Activated T-cell treated with anti-CD3 and anti-CD28 coated beads, Interleukin-2, amount 50 U/mL, for 1 hour (primary cell): Measurements from ENCODE around the gene PCGF3.
"Not testable (repeated sequence)": the region's sequence is repeated elsewhere in the genome, so short reads cannot be mapped to it uniquely, and the experiment has no call there.

Experiments
- DNase-seq: peaks from one replicate; pipeline ENCODE4 v3.0.0-alpha.2; 2020

PCGF3 gene

DNA sequence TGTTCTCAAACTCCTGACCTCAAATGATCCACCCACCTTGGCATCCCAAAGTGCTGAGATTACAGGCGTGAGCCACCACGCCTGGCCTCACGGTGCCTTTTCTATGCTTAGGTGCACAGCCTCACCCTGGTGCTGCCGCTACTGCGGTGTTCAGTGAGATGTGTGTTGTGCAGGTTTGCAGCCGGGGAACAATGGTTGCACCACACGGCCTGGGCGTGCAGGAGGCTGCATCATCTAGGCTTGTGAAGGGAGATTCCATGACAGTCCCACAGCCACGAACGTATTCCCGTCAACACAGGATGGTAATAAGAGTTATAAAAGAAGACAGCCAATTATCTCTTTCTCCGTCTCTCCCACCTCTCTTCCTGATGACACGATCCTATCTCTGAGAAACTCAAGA lies 98.3 kb downstream of the PCGF3 start:
- DNase-seq: no peak

DNA sequence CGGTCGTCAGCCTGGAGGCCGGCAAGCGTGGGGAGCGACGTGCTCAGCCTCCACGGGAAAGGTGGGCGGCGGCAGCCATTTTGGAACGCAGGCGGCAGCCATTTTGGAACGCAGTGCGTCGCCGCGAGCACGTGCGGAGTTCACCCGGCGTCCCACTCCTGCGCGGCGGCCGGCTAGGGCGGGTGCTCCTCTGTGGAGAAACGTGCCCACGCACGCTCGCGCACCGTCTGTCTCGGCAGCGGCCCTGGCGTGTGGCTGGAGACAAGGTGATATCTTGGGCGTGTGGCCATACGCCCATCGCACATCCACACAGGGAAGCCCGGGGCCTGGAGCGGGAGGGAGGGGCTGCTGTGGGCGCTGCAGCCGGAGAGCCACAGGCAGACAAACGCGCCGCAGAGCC lies 99.2 kb downstream of the PCGF3 start:
- no peak for DNase-seq

DNA sequence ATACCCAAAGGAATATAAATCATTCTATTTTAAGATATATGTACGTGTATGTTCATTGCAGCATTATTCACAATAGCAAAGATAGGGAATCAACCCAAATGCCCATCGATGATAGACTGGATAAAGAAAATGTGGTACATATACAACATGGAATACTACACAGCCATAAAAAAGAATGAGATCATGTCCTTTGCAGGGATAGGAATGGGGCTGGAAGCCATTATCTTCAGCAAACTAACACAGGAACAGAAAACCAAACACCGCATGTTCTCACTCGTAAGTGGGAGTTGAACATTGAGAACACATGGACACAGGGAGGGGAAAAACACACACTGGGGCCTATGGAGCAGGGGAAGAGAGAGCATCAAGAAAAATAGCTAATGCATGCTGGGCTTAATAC lies 101.3 kb downstream of the PCGF3 start:
- DNase-seq: not testable (repeated sequence)

DNA sequence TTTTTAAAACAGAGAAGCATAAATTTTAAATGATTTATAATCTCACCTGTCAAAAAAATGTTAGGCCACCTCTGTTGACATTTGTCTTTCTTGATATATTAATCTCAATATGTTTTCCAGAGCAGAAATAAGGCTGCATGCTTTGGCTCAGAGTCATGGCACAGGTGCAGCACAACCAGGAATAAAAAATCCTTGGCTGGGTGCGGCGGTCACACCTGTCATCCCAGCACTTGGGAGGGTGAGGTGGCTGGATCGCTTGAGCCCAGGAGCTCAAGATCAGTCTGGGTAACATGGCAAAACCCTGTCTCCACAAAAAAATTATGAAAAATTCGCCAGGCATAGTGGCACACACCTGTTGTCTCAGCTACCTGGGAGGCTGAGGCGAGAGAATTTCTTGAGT lies 102.2 kb downstream of the PCGF3 start:
- no peak for DNase-seq

DNA sequence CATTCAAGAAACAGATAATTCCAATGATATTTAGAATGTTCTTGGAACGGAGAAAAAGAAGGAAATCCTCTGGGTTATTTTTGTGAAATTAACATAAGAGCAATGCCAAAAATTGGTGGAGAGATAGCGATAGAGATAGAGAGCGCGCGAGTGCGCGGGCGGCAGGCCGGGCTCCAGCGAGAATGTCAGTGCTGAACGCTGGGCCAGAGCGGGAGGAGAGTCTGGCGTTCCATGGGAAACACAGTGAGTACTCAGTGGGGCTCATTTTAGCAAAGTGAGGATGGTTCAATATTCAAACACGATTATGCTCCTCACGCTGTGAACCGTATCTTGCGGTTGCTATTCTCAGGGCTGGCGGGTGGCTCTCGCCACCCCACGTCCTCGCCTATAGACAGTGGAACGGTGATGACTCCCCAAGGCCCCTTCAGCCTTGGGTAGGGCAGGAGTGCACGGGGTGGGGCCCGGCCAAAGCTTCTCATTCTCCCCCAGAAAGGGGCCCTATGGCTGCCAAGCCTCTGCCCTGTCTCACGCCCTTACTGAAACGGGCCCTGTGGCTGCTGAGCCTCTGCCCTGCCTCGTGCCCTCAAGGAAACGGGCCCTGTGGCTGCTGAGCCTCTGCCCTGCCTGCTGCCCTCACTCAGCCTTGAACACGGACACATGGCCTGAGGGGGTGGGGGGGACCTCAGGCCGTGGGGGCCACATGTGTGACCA lies 103.4 kb downstream of the PCGF3 start:
- no peak for DNase-seq

DNA sequence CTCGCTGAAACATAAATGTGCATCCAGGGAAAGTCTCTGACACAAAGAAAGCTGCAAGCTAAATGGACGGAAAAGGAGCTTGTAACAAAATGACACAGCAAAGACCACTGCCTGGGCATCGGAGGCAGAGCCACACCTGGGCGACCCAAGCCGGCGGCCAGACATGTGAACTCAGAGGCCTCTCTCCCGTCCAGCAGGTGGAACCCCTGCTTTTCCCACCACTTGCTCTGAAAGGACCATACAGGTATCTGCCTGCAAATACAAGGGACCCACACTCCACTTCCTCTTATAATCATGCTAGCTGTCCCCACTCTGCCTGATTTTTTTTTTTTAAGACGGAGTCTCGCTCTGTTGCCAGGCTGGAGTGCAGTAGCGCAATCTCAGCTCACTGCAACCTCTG lies 108.3 kb downstream of the PCGF3 start:
- no peak for DNase-seq

DNA sequence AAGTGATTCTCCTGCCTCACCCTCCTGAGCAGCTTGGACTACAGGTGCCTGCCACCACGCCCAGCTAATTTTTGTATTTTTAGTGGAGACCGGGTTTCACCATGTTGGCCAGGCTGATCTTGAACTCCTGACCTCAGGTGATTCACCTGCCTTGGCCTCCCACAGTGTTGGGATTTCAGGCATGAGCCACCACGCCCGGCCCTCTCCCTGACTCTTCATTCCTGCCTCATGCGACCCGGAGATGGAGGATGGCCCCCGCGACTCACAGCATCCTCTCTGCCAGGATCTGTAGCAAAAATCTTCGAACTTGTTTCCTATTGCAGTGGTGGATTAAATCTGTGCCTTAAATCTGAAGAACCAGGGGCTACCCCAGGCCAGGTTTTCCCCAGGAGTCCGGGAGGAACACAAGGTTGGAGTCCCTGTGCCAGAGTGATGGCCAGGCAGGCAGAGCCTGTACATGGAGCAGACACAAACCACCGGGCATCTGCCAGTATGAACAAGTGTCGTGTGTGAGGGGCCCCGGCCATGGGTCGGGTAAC lies 108.7 kb downstream of the PCGF3 start:
- no peak for DNase-seq

DNA sequence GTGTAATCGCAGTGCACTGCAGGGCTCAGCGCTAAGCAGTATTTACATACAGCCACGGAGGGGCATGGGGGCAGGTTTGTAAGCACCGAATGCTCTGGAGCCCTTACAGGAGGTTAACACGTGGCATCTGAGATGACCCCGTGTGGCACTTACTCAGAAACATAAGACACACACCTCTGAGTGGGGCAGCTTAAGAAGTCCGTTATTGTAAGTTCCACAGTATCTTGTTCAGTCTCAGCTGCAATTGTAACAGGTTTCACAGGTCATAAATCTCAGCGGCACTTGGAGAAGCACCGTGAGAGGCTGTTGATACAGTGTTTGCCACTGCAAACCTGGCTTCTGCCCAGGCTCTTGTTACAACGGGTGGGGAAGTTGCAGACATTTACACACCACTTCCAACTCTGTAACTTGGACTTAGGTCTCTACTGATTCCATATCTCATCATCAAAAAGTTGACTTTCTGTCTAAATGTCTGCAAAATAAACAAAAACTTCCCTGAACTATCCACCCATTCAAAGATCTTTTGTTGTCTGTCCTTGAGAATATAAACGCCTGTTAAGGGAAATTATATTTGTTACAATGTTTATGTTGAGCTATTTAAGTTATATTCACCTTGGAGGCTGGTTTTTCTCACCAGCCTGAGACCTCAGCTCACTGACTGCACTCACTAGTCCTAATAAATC lies 110.0 kb downstream of the PCGF3 start:
- no peak for DNase-seq

DNA sequence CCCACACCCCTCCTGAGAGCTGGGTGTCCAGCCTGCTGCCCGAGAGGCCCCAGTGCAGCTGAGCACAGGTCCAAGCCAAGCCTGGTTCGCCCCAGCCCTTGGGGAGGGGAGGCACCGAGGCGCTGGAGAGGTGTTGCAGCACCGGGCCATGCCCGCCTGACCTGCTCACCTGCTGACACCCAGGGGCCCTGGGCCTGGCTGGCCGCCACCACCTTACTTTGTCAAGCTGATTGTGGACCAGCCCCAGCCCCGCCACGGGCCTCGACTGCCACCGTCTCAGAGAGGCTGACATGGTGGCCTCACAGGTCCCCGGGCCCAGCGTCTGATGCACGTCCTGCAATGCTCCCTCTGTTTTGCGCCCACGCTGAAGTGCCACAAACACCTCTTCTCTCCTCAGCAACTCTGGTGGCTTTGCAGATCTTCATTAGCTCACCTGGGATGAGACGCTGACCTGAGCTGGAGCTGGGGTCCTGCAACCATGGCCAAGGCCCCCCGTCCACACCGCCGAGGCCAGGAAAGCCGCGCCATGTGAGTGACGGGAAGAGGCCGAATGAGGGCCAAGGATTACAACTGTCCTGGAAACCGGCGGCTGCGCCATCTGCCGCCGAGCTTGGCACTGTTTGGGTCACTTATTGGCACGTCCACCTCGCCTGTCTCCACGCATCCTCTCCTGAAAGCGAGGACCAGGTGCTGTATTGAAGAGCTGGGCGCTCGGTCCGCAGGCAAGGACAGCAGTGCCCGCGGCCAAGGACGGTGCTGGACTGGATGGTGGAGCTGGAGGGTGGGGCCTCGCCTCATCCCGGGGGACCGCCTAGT lies 112.7 kb downstream of the PCGF3 start:
- DNase-seq: no peak

DNA sequence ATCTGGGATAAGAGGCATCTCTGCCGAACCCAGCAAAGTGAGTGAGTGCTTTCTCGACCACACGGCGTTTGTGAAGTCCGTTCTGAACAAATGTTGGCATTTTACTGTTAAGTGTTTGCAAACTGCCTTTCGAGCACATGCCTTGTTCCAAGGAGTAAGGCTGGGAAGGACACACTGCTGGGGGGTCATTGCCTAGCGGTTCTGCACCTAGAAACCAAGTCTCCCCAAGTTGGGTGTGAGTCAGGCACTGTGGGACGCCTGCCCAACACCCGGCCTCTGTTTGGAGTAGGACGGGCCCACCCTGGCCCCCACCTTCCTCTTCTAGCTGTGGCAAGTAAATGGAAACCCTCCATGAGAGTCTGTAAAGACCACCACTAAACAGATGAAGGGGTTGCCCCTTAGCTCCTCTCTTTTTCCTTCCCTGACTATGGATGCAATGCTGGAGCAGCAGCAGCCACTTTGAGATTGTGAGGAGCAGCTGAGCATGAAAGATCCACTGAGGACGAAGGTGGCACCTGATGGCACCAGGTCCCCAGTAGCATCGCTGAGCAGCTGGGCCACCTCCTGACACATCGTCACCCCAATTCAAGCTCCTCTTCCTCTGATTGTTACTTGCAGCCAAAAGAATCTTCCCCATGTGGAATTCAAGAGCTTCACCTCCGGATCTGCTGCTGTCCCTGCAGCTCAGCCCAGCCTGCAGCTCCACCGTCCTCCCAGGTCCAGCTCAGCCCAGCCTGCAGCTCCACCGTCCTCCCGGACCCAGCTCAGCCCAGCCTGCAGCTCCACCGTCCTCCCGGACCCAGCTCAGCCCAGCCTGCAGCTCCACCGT lies 114.0 kb downstream of the PCGF3 start:
- DNase-seq: no peak
